Activated T-cell treated with anti-CD3 and anti-CD28 coated beads for 24 hours (primary cell): ENCODE measurements around the gene PLA2R1.
A peak's percentile ranks its signal among the peaks of the same experiment; 100 is the strongest.

Source experiments
- DNase-seq: peaks from one replicate; pipeline ENCODE4 v3.0.0-alpha.2; 2020; ENCODE audit warnings: low read depth

PLA2R1 gene

GRCh38 chr2:160062292-160063005 lies at the start of gene PLA2R1:
PLA2R1 (minus strand) TSS chr2:160062615; CDS start chr2:160062403, 212 bp downstream.
- DNase-seq = no peak

DNA sequence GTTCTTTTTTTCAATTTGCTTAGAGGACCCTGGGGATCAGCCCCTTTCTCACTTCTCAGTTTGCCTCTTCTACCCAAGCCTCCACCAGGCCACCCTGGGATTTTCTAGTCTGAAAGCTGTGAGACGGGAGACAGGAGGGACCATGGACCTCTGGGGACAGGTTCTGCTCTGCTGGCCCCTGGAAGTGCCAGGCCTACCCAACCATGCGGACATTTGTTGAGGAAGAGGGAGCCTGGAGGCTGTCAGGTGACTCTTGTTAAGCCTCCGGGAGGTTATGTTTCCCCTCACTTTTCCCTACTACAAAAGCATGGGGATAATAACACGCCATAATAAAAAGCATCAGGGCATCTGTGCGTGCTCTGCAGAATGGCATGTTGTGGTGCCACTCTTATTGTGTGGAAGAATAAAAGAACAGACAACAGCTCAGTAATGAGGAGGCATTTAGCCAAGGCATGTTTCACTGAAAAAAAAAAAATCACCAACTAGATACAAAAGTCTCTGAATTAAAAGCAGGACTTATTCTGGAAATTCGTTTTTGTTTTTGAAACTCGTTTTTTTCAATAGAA lies 48.3 kb upstream of the PLA2R1 start:
- no peak for DNase-seq

- DNase-seq = peak; percentile 32
Measured at GRCh38 chr2:160109939-160110673, 47.7 kb upstream of the PLA2R1 start.

GRCh38 chr2:160109243-160109642 lies 46.8 kb upstream of the PLA2R1 start:
- DNase-seq = no peak

DNA sequence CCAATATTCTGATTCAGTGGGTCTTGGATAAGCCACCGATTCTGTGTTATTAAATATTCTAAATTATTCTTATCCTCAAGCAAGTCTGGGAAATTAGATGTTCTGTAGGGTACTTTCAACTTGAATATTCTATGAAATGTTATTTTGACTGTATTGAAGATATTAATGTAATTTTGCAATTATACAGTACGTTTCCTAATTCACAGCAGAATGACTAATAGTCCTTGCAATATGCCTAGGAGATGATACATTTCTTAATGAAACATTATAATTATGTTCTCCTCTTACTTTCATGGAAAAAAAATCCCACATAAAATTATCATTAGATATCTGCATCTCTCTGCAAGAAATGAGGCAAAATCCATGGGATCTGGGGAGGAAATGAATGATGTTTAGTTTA lies 46.2 kb upstream of the PLA2R1 start:
- no peak for DNase-seq

- DNase-seq = no peak
Measured at GRCh38 chr2:160105366-160105765, 43.0 kb upstream of the PLA2R1 start.

- no peak for DNase-seq
Measured at GRCh38 chr2:160104115-160104514, 41.7 kb upstream of the PLA2R1 start.

- no peak for DNase-seq
Measured at GRCh38 chr2:160097326-160097725, 34.9 kb upstream of the PLA2R1 start.

- no peak for DNase-seq
Measured at GRCh38 chr2:160096409-160096808, 34.0 kb upstream of the PLA2R1 start.

DNA sequence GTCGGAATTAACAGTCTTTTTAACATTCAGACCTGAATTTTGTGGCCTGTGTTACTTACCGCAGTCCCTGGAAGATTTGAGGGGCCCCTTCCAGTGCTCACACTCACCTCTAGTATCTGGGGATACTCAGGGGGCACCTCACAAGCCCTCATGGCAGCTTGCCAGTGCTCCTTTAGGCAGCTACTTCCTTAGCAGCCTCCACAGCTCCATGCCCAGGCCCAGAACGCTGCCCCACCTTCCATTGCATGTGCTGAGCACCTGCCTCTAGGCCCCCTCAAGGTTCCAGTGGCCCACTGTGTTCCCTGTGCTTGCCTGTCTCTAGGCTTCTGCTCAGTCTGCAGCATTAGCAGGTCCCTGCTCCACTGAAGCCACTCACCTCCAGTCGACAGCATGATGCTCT lies 30.0 kb upstream of the PLA2R1 start:
- no peak for DNase-seq

- DNase-seq = no peak
Measured at GRCh38 chr2:160091381-160091780, 29.0 kb upstream of the PLA2R1 start.

DNA sequence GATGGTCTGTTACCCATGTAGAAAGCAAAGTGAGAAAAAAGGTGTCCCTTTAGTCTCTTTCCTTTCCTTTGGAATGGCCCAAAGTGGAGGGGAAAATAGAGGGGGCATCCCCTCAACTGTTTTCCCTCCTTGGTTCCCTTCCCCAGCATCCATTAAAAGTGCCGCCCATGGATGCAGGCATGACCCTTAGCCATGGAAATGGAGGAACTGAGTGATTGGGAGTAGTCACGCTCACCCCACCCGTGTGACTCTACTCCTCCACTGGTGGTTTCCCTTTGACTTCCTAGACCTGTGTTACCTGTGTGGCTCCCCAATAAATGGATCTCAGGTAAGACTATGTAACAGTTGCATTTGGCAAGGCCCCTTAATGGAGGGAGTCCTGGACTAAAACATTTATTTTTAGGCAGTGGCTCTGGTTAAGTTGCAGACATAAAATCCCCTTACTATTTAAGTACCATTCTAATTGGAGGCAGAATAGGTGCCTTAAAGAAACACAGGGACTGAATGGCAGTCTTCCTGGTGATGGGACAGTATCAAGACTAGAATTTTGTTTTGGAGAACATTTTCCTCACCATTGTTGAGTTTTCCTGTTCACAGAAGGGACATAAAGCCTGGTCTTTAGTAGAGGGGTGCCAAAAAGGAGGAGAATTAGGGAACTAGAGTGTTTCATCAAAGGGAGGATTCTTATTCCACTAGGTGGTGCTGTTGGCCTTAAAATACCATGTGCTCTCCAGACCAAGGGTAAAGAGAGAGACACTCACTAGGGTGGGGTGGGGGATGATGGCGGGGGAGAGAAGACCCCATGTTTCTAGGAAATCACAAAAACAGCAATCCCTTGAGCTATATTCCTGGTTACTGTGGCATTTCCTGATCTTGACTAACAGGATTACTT lies 25.7 kb upstream of the PLA2R1 start:
- DNase-seq = no peak

GRCh38 chr2:160085662-160086061 lies 23.2 kb upstream of the PLA2R1 start:
- no peak for DNase-seq

GRCh38 chr2:160077912-160078810 lies 15.7 kb upstream of the PLA2R1 start:
- DNase-seq = no peak

DNA sequence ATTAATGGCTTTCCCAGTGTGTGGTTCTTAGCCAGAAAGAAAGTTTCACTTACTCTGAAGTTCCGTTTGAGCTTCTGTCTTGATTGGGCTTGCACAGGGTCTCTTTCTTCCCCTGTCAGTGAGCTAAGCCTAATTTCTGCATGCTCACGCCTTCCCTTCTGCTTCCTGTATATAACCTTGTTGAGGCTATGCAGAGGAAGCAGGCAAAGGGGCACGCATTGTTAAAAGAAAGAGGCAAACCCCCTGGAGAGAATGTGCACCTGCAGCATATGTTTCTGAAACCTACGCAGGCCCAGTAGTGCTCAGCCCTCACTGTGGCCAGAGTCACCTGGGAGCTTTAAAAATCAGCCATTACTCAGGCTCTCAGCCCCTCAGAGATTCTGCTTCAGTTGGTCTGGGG lies 14.5 kb upstream of the PLA2R1 start:
- DNase-seq = no peak

- no peak for DNase-seq
Measured at GRCh38 chr2:160076241-160076640, 13.8 kb upstream of the PLA2R1 start.

DNA sequence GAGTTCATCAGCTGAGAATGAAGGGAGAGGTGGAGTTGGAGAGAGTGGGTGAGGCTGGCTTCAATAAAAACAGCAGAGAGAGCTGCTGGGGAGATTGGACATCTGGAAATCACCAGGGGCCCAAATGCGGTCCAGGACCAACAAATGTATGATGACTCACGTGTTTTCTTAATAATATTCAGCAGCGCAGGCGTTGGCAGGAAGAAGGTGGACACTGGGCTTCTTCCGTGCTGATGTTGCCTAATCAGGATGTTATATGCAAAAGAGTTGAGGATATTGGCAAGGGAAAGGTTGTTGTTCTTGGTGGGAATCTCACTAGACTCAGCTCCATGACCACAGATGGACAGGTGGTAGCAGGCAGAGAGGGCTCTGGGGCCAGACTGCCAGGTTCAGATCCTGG lies 12.8 kb upstream of the PLA2R1 start:
- no peak for DNase-seq

GRCh38 chr2:160073284-160073888 lies 11.0 kb upstream of the PLA2R1 start:
- no peak for DNase-seq

GRCh38 chr2:160068906-160069305 lies 6.5 kb upstream of the PLA2R1 start:
- no peak for DNase-seq

GRCh38 chr2:160064916-160065315 lies 2.5 kb upstream of the PLA2R1 start:
- DNase-seq = no peak
